Astrocyte (in vitro differentiated cells and primary cell): ENCODE measurements around the gene RRP9. TPM values are rescaled to one million over a fixed set of nuclear protein-coding genes. Genes with fewer than 3 reads are reported as not detected.

Source experiments
- DNase-seq: peaks from one replicate; pipeline ENCODE4 v3.0.0-alpha.2; 2010; ENCODE audit warnings: low read depth
- FAIRE-seq: peaks from 2 replicates; lab custom pipeline; 2011; peaks lifted over from hg19 to GRCh38; lab: Jason Lieb, UNC
- H2AFZ ChIP-seq: 2 replicates; pipeline ENCODE4 v1.6.0; 2012; ENCODE audit warnings: low read depth, low read length, inconsistent platforms
- H3K27ac ChIP-seq: 2 replicates; pipeline ENCODE4 v1.5.1; 2011; ENCODE audit warnings: low read depth, low read length, inconsistent platforms
- H3K27me3 ChIP-seq: 2 replicates; pipeline ENCODE4 v1.6.0; 2011; ENCODE audit warnings: low read length, inconsistent platforms; ENCODE audit not compliant: insufficient read depth
- H3K36me3 ChIP-seq: 2 replicates; pipeline ENCODE4 v1.5.1; 2011; ENCODE audit warnings: low read length, inconsistent platforms; ENCODE audit not compliant: insufficient read depth
- H3K4me1 ChIP-seq: 2 replicates; pipeline ENCODE4 v1.5.1; 2011; ENCODE audit warnings: low read length, inconsistent platforms; ENCODE audit not compliant: insufficient read depth
- H3K4me2 ChIP-seq: 2 replicates; pipeline ENCODE4 v1.6.0; 2012; ENCODE audit warnings: low read length, inconsistent platforms
- H3K4me3 ChIP-seq: 2 replicates; pipeline ENCODE4 v1.5.1; 2011; ENCODE audit warnings: low read depth, mild to moderate bottlenecking, low read length, inconsistent platforms; ENCODE audit not compliant: insufficient read depth
- H3K79me2 ChIP-seq: 2 replicates; pipeline ENCODE4 v1.6.0; 2012; ENCODE audit warnings: mild to moderate bottlenecking, low read length, inconsistent platforms; ENCODE audit not compliant: insufficient read depth
- H3K9ac ChIP-seq: 2 replicates; pipeline ENCODE4 v1.6.0; 2012; ENCODE audit warnings: mild to moderate bottlenecking, low read length, inconsistent platforms
- H3K9me3 ChIP-seq: 2 replicates; pipeline ENCODE4 v1.5.1; 2012; ENCODE audit warnings: low read depth, mild to moderate bottlenecking, low read length, inconsistent platforms; ENCODE audit not compliant: insufficient read depth
- H4K20me1 ChIP-seq: 2 replicates; pipeline ENCODE4 v1.6.0; 2012; ENCODE audit warnings: low read length, inconsistent platforms; ENCODE audit not compliant: insufficient read depth
- H3K27ac Mint-ChIP-seq: one replicate; pipeline ENCODE4 v1.8.0; 2021; ENCODE audit warnings: mild to moderate bottlenecking, mixed read lengths; ENCODE audit not compliant: unreplicated experiment
- H3K27me3 Mint-ChIP-seq: one replicate; pipeline ENCODE4 v1.8.0; 2021; ENCODE audit warnings: low read depth, mixed read lengths; ENCODE audit not compliant: unreplicated experiment
- H3K36me3 Mint-ChIP-seq: one replicate; pipeline ENCODE4 v1.8.0; 2021; ENCODE audit warnings: low read depth, mixed read lengths; ENCODE audit not compliant: unreplicated experiment
- H3K4me1 Mint-ChIP-seq: one replicate; pipeline ENCODE4 v1.8.0; 2021; ENCODE audit warnings: low read depth, mixed read lengths; ENCODE audit not compliant: unreplicated experiment
- H3K4me3 Mint-ChIP-seq: one replicate; pipeline ENCODE4 v1.8.0; 2021; ENCODE audit warnings: mild to moderate bottlenecking, moderate library complexity, mixed read lengths; ENCODE audit not compliant: unreplicated experiment
- H3K9me3 Mint-ChIP-seq: one replicate; pipeline ENCODE4 v1.8.0; 2021; ENCODE audit warnings: mild to moderate bottlenecking, mixed read lengths; ENCODE audit not compliant: unreplicated experiment
- EZH2 ChIP-seq: IDR thresholded peaks from 2 replicates; pipeline ENCODE4 v1.6.1; 2012; ENCODE audit warnings: mild to moderate bottlenecking, low read length, inconsistent platforms; ENCODE audit not compliant: insufficient read depth
- total RNA-seq: library from RNA; stranded (reverse); gene quantifications from 2 replicates; pipeline ENCODE4 v1.2.1, GENCODE V29; 2021
- TF ChIP-seq, protein P1 (sequence below): IDR thresholded peaks from 2 replicates; pipeline ENCODE4 v1.5.1; 2011; ENCODE audit warnings: low read depth, mild to moderate bottlenecking, inconsistent platforms, low read length, moderate library complexity; ENCODE audit not compliant: insufficient read depth

The RRP9 gene
- total RNA-seq, 1 donor from 2014 or later = 22.9 TPM

DNA sequence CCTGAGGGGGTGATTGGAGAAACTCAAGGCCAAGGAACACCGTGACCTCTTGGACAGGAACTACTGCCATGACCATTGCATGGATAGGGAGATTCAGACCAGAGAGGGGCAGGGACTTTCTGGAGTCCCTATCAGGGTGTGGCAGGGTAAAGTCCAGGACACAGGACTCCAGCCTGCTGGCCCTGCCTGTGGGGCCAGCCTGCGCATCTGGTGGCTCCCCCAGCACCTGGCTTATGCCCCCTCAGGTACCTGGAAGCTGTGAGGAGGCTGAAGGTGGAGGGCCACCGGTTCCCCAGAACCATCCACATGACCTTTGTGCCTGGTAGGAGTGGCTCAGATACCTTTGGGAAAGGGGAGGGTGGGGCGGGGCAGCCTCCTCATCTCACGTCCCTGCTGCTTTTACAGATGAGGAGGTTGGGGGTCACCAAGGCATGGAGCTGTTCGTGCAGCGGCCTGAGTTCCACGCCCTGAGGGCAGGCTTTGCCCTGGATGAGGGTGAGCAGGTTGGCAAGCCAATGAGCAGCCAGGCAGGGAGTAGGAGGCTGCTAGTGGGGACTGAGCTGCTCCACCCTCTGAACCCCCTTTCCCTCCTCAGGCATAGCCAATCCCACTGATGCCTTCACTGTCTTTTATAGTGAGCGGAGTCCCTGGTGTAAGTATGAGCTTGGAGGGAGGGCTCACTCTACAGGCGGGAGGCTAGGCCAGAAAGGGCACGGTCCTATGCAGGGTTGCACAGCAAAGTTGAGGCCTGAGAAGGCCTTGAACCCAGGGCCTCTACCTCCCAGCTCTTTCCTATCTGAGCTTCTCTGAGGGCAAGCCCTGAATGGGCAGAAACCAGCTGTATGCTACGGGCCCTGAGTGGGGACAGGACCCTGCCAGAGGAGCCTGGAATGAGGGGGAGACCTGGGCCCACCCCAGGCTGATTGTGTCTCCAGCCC lies 44.6 kb upstream of the RRP9 start:
- no peaks in the 10 kb centered on the region for H3K9me3 Mint-ChIP-seq
- H3K27me3 Mint-ChIP-seq = no peaks in the 10 kb centered on the region
- Histone ChIP-seq H4K20me1 (peaks cover under 1% of the 10 kb centered on the region), H3K79me2 (peaks cover 9% of the 10 kb centered on the region), H3K4me3 (no peak overlapping the region), H2AFZ (no peak overlapping the region), H3K4me1 (peaks cover 15% of the 10 kb centered on the region), H3K9ac (no peak overlapping the region), H3K4me2 (no peak overlapping the region), H3K27me3 (no peaks in the 10 kb centered on the region), H3K9me3 (no peaks in the 10 kb centered on the region), H3K27ac (no peak overlapping the region), H3K36me3 (no peaks in the 10 kb centered on the region)
- H3K4me1 Mint-ChIP-seq = peaks cover 6% of the 10 kb centered on the region
- H3K4me3 Mint-ChIP-seq = no peak overlapping the region
- peaks cover 3% of the 10 kb centered on the region for H3K36me3 Mint-ChIP-seq
- no peak for TF ChIP-seq EZH2
- TF ChIP-seq, protein P1, sequence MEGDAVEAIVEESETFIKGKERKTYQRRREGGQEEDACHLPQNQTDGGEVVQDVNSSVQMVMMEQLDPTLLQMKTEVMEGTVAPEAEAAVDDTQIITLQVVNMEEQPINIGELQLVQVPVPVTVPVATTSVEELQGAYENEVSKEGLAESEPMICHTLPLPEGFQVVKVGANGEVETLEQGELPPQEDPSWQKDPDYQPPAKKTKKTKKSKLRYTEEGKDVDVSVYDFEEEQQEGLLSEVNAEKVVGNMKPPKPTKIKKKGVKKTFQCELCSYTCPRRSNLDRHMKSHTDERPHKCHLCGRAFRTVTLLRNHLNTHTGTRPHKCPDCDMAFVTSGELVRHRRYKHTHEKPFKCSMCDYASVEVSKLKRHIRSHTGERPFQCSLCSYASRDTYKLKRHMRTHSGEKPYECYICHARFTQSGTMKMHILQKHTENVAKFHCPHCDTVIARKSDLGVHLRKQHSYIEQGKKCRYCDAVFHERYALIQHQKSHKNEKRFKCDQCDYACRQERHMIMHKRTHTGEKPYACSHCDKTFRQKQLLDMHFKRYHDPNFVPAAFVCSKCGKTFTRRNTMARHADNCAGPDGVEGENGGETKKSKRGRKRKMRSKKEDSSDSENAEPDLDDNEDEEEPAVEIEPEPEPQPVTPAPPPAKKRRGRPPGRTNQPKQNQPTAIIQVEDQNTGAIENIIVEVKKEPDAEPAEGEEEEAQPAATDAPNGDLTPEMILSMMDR = no peak
- DNase-seq (no peak), FAIRE-seq (no peak)
- H3K27ac Mint-ChIP-seq = peak overlapping the region; percentile 12

DNA sequence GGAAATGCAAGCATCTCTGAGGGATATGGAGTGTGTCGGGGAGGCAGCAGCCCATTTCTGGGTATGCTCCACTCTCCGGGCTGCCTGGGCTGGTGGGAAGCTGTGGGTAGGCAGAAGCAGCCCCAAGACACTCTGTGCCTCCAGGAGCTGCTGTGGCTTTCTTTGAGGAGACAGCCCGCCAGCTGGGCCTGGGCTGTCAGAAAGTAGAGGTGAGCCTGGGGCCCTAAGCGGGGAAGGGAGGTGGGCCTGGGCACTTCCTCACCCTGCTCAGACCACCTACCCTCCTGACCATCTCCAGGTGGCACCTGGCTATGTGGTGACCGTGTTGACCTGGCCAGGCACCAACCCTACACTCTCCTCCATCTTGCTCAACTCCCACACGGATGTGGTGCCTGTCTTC lies 43.4 kb upstream of the RRP9 start:
- no peak overlapping the region for H3K9ac ChIP-seq
- peaks cover 6% of the 10 kb centered on the region for H4K20me1 ChIP-seq
- H3K36me3 ChIP-seq = peaks cover 2% of the 10 kb centered on the region
- no peak overlapping the region for H3K27ac ChIP-seq
- no peak overlapping the region for H3K4me3 ChIP-seq
- no peaks in the 10 kb centered on the region for H3K27me3 ChIP-seq
- H3K9me3 Mint-ChIP-seq = no peaks in the 10 kb centered on the region
- TF ChIP-seq EZH2 = no peak
- TF ChIP-seq, protein P1 = no peak
- peaks cover 15% of the 10 kb centered on the region for H3K4me1 ChIP-seq
- H3K4me2 ChIP-seq = no peak overlapping the region
- H3K4me3 Mint-ChIP-seq = no peak overlapping the region
- no peaks in the 10 kb centered on the region for H3K36me3 Mint-ChIP-seq
- H2AFZ ChIP-seq = no peak overlapping the region
- no peaks in the 10 kb centered on the region for H3K27me3 Mint-ChIP-seq
- DNase-seq (no peak), FAIRE-seq (no peak)
- peaks cover 17% of the 10 kb centered on the region for H3K79me2 ChIP-seq
- H3K4me1 Mint-ChIP-seq = peaks cover 4% of the 10 kb centered on the region
- H3K27ac Mint-ChIP-seq = no peak overlapping the region
- H3K9me3 ChIP-seq = no peaks in the 10 kb centered on the region

DNA sequence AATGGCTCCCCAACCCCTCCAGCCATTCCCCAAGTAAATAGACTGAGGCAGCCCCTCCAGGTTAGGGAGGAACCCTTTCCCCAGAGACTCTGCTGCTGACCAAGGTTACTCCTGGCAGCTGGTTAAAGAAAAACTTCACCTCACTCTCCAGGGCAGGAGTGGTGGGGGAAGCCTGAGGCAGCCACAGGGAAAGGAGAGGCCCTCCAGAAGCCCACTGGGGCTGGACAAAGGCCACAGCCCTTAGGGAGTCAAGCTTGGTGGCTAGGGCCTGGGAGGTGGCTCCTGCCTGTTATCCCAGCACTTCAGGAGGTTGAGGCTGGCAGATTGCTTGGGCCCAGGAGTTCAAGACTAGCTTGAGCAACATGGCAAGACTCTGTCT lies 42.6 kb upstream of the RRP9 start:
- Mint-ChIP-seq H3K27ac (no peak overlapping the region), H3K9me3 (no peaks in the 10 kb centered on the region), H3K4me1 (peaks cover 4% of the 10 kb centered on the region), H3K36me3 (no peaks in the 10 kb centered on the region), H3K27me3 (no peaks in the 10 kb centered on the region), H3K4me3 (peak overlapping the region; percentile 85)
- FAIRE-seq (no peak), DNase-seq (no peak)
- TF ChIP-seq, protein P1 = no peak
- no peak for TF ChIP-seq EZH2
- peaks cover 15% of the 10 kb centered on the region for H3K4me1 ChIP-seq
- no peak overlapping the region for H3K27ac ChIP-seq
- H3K27me3 ChIP-seq = no peaks in the 10 kb centered on the region
- H3K4me3 ChIP-seq = no peak overlapping the region
- H3K36me3 ChIP-seq = peaks cover 2% of the 10 kb centered on the region
- H2AFZ ChIP-seq = no peak overlapping the region
- peaks cover 17% of the 10 kb centered on the region for H3K79me2 ChIP-seq
- H3K9me3 ChIP-seq = no peaks in the 10 kb centered on the region
- peaks cover 6% of the 10 kb centered on the region for H4K20me1 ChIP-seq
- no peak overlapping the region for H3K9ac ChIP-seq
- peak overlapping the region; percentile 99 for H3K4me2 ChIP-seq
